ENCODE results near the gene C9orf85.
"Not testable (repeated sequence)": the region's sequence is repeated elsewhere in the genome, so short reads cannot be mapped to it uniquely, and the experiment has no call there.

The C9orf85 gene

GRCh38 chr9:71886541-71886940 is 24.9 kb upstream of the C9orf85 start:
- H3K4me1 ChIP-seq (ENCODE audit: control insufficient read depth in 1 of 2, insufficient read depth in 2 of 2, low read length in 2 of 2): peaks cover 4% of the 10 kb centered on the region in 2 donors
- no peaks in the 10 kb centered on the region for H3K27me3 ChIP-seq (ENCODE audit: low read depth, low read length)
- peaks cover 8 to 10% of the 10 kb centered on the region in 2 donors for H3K9me3 ChIP-seq (ENCODE audit: control insufficient read depth in 1 of 2, low read length in 2 of 2)
- no peaks in the 10 kb centered on the region for H3K36me3 ChIP-seq (ENCODE audit: control insufficient read depth in 1 of 2, insufficient read depth in 2 of 2, low read length in 2 of 2)
- H3K4me3 ChIP-seq (ENCODE audit: low read depth in 1 of 2, low read length in 2 of 2): no peak overlapping the region
- H3K27ac ChIP-seq (ENCODE audit: low read length): no peak overlapping the region

GRCh38 chr9:71887362-71887761 is 24.1 kb upstream of the C9orf85 start:
- H3K27ac ChIP-seq (ENCODE audit: low read length): no peak overlapping the region
- H3K9me3 ChIP-seq (ENCODE audit: control insufficient read depth in 1 of 2, low read length in 2 of 2): peaks cover 8% of the 10 kb centered on the region in 2 donors
- peaks cover 4% of the 10 kb centered on the region in 2 donors for H3K4me1 ChIP-seq (ENCODE audit: control insufficient read depth in 1 of 2, insufficient read depth in 2 of 2, low read length in 2 of 2)
- no peaks in the 10 kb centered on the region for H3K27me3 ChIP-seq (ENCODE audit: low read depth, low read length)
- H3K4me3 ChIP-seq (ENCODE audit: low read depth in 1 of 2, low read length in 2 of 2): no peak overlapping the region
- no peaks in the 10 kb centered on the region for H3K36me3 ChIP-seq (ENCODE audit: control insufficient read depth in 1 of 2, insufficient read depth in 2 of 2, low read length in 2 of 2)

- H3K27ac ChIP-seq (ENCODE audit: low read length): no peak overlapping the region
- H3K36me3 ChIP-seq (ENCODE audit: control insufficient read depth in 1 of 2, insufficient read depth in 2 of 2, low read length in 2 of 2): no peaks in the 10 kb centered on the region
Observed at GRCh38 chr9:71890042-71890679, 21.3 kb upstream of the C9orf85 start.

GRCh38 chr9:71891557-71892189 is 19.8 kb upstream of the C9orf85 start:
- Histone ChIP-seq H3K27me3 (ENCODE audit: low read depth, low read length) (no peaks in the 10 kb centered on the region), H3K27ac (ENCODE audit: low read length) (no peak overlapping the region), H3K4me1 (ENCODE audit: control insufficient read depth in 1 of 2, insufficient read depth in 2 of 2, low read length in 2 of 2) (peaks cover 4% of the 10 kb centered on the region in 2 donors), H3K9me3 (ENCODE audit: control insufficient read depth in 1 of 2, low read length in 2 of 2) (no peaks in the 10 kb centered on the region), H3K4me3 (ENCODE audit: low read depth in 1 of 2, low read length in 2 of 2) (no peak overlapping the region), H3K36me3 (ENCODE audit: control insufficient read depth in 1 of 2, insufficient read depth in 2 of 2, low read length in 2 of 2) (no peaks in the 10 kb centered on the region)

More at GRCh38 chr9:71890042-71890679, 21.3 kb upstream of the C9orf85 start:
- peaks cover 4% of the 10 kb centered on the region in 2 donors for H3K4me1 ChIP-seq (ENCODE audit: control insufficient read depth in 1 of 2, insufficient read depth in 2 of 2, low read length in 2 of 2)
- no peak overlapping the region for H3K4me3 ChIP-seq (ENCODE audit: low read depth in 1 of 2, low read length in 2 of 2)
- no peaks in the 10 kb centered on the region for H3K27me3 ChIP-seq (ENCODE audit: low read depth, low read length)
- H3K9me3 ChIP-seq (ENCODE audit: control insufficient read depth in 1 of 2, low read length in 2 of 2): no peaks in the 10 kb centered on the region

GRCh38 chr9:71895117-71895516 is 16.3 kb upstream of the C9orf85 start:
- Histone ChIP-seq H3K27me3 (ENCODE audit: low read depth, low read length) (no peaks in the 10 kb centered on the region), H3K36me3 (ENCODE audit: control insufficient read depth in 1 of 2, insufficient read depth in 2 of 2, low read length in 2 of 2) (no peaks in the 10 kb centered on the region), H3K9me3 (ENCODE audit: control insufficient read depth in 1 of 2, low read length in 2 of 2) (no peaks in the 10 kb centered on the region), H3K4me1 (ENCODE audit: control insufficient read depth in 1 of 2, insufficient read depth in 2 of 2, low read length in 2 of 2) (peaks cover 0 to 4% of the 10 kb centered on the region in 2 donors), H3K4me3 (ENCODE audit: low read depth in 1 of 2, low read length in 2 of 2) (no peak overlapping the region), H3K27ac (ENCODE audit: low read length) (no peak overlapping the region)

- no peak overlapping the region for H3K27ac ChIP-seq (ENCODE audit: low read length)
- H3K27me3 ChIP-seq (ENCODE audit: low read depth, low read length): no peaks in the 10 kb centered on the region
- H3K36me3 ChIP-seq (ENCODE audit: control insufficient read depth in 1 of 2, insufficient read depth in 2 of 2, low read length in 2 of 2): no peaks in the 10 kb centered on the region
- H3K4me3 ChIP-seq (ENCODE audit: low read depth in 1 of 2, low read length in 2 of 2): no peak overlapping the region
- peaks cover 0 to 4% of the 10 kb centered on the region in 2 donors for H3K4me1 ChIP-seq (ENCODE audit: control insufficient read depth in 1 of 2, insufficient read depth in 2 of 2, low read length in 2 of 2)
- H3K9me3 ChIP-seq (ENCODE audit: control insufficient read depth in 1 of 2, low read length in 2 of 2): no peaks in the 10 kb centered on the region
Observed at GRCh38 chr9:71895955-71896354, 15.5 kb upstream of the C9orf85 start.

GRCh38 chr9:71896761-71897160 is 14.7 kb upstream of the C9orf85 start:
- H3K9me3 ChIP-seq (ENCODE audit: control insufficient read depth in 1 of 2, low read length in 2 of 2): no peaks in the 10 kb centered on the region
- H3K27ac ChIP-seq (ENCODE audit: low read length): no peak overlapping the region
- no peaks in the 10 kb centered on the region for H3K27me3 ChIP-seq (ENCODE audit: low read depth, low read length)
- peaks cover 3 to 4% of the 10 kb centered on the region in 2 donors for H3K4me1 ChIP-seq (ENCODE audit: control insufficient read depth in 1 of 2, insufficient read depth in 2 of 2, low read length in 2 of 2)
- no peaks in the 10 kb centered on the region for H3K36me3 ChIP-seq (ENCODE audit: control insufficient read depth in 1 of 2, insufficient read depth in 2 of 2, low read length in 2 of 2)
- H3K4me3 ChIP-seq (ENCODE audit: low read depth in 1 of 2, low read length in 2 of 2): no peak overlapping the region

- H3K36me3 ChIP-seq (ENCODE audit: control insufficient read depth in 1 of 2, insufficient read depth in 2 of 2, low read length in 2 of 2): no peaks in the 10 kb centered on the region
- peaks cover 4% of the 10 kb centered on the region in 2 donors for H3K4me1 ChIP-seq (ENCODE audit: control insufficient read depth in 1 of 2, insufficient read depth in 2 of 2, low read length in 2 of 2)
- no peak overlapping the region for H3K4me3 ChIP-seq (ENCODE audit: low read depth in 1 of 2, low read length in 2 of 2)
- H3K27ac ChIP-seq (ENCODE audit: low read length): no peak overlapping the region
- H3K9me3 ChIP-seq (ENCODE audit: control insufficient read depth in 1 of 2, low read length in 2 of 2): no peaks in the 10 kb centered on the region
- no peaks in the 10 kb centered on the region for H3K27me3 ChIP-seq (ENCODE audit: low read depth, low read length)
Observed at GRCh38 chr9:71897577-71897976, 13.9 kb upstream of the C9orf85 start.

- H3K27ac ChIP-seq (ENCODE audit: low read length): not testable (repeated sequence)
Observed at GRCh38 chr9:71898756-71899155, 12.7 kb upstream of the C9orf85 start.

GRCh38 chr9:71901695-71902597 is 9.5 kb upstream of the C9orf85 start:
- H3K9me3 ChIP-seq (ENCODE audit: control insufficient read depth in 1 of 2, low read length in 2 of 2): no peaks in the 10 kb centered on the region
- H3K4me3 ChIP-seq (ENCODE audit: low read depth in 1 of 2, low read length in 2 of 2): no peak overlapping the region
- peaks cover 0 to 7% of the 10 kb centered on the region in 2 donors for H3K4me1 ChIP-seq (ENCODE audit: control insufficient read depth in 1 of 2, insufficient read depth in 2 of 2, low read length in 2 of 2)
- no peak overlapping the region for H3K27ac ChIP-seq (ENCODE audit: low read length)
- H3K36me3 ChIP-seq (ENCODE audit: control insufficient read depth in 1 of 2, insufficient read depth in 2 of 2, low read length in 2 of 2): peaks cover 0 to 3% of the 10 kb centered on the region in 2 donors
- H3K27me3 ChIP-seq (ENCODE audit: low read depth, low read length): no peaks in the 10 kb centered on the region

More at GRCh38 chr9:71898756-71899155, 12.7 kb upstream of the C9orf85 start:
- H3K36me3 ChIP-seq (ENCODE audit: control insufficient read depth in 1 of 2, insufficient read depth in 2 of 2, low read length in 2 of 2); H3K27me3 ChIP-seq (ENCODE audit: low read depth, low read length); H3K4me1 ChIP-seq (ENCODE audit: control insufficient read depth in 1 of 2, insufficient read depth in 2 of 2, low read length in 2 of 2); H3K4me3 ChIP-seq (ENCODE audit: low read depth in 1 of 2, low read length in 2 of 2); H3K9me3 ChIP-seq (ENCODE audit: control insufficient read depth in 1 of 2, low read length in 2 of 2): not testable (repeated sequence)

GRCh38 chr9:71904076-71904475 is 7.4 kb upstream of the C9orf85 start:
- H3K27ac ChIP-seq (ENCODE audit: low read length): no peak overlapping the region
- H3K27me3 ChIP-seq (ENCODE audit: low read depth, low read length): no peaks in the 10 kb centered on the region
- H3K9me3 ChIP-seq (ENCODE audit: control insufficient read depth in 1 of 2, low read length in 2 of 2): no peaks in the 10 kb centered on the region
- peaks cover 0 to 3% of the 10 kb centered on the region in 2 donors for H3K36me3 ChIP-seq (ENCODE audit: control insufficient read depth in 1 of 2, insufficient read depth in 2 of 2, low read length in 2 of 2)
- H3K4me1 ChIP-seq (ENCODE audit: control insufficient read depth in 1 of 2, insufficient read depth in 2 of 2, low read length in 2 of 2): peaks cover 6 to 15% of the 10 kb centered on the region in 2 donors
- no peak overlapping the region for H3K4me3 ChIP-seq (ENCODE audit: low read depth in 1 of 2, low read length in 2 of 2)
